ENCODE measurements around the gene FIS1. TPM values are rescaled to one million over a fixed set of nuclear protein-coding genes. Genes with fewer than 3 reads are reported as not detected.
A peak's percentile ranks its signal among the peaks of the same experiment; 100 is the strongest.

Gene FIS1
- total RNA-seq, 1 experiment from 2014 or later, result 200 TPM

DNA sequence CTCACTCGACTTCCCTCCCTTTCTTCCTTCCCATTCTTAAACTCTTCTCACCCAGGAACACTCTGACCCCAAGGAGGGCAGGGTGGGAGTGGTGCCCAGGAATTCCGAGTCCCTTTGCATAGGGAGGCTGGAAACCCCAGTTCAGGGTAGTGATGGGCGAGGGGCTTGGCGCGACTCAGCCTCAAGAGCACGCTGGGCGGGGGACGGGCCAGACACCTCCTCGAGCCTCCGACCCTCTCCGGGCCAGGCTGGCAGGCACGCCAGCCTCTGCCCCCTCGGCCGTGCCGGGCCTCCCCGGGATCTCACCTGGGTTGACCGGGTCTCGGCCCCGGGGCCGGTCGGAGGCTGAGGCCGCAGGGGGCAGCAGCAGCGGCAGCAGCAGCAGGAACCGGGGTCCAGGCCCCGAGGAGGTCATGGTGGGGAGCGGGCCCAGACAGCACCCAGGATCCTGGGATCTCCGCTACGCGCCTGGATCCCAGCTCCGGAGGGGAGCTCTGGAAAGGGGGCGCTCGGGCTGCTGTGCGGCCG lies 28.0 kb downstream of the FIS1 start:
- Histone ChIP-seq H4K20me1 (ENCODE audit: insufficient read depth) (no peaks in the 10 kb centered on the region; the same call in 1 of the 2 replicates), H3K27ac (peak overlapping the region; percentile 80; the same call in 1 of the 2 replicates), H3K36me3 (ENCODE audit: low read depth) (no peaks in the 10 kb centered on the region), H3K27me3 (ENCODE audit: insufficient read depth, low read depth) (no peaks in the 10 kb centered on the region), H3F3A (ENCODE audit: insufficient read depth, low read depth) (no peaks in the 10 kb centered on the region), H3K4me3 (peak overlapping the region; percentile 82), H3K9me3 (ENCODE audit: insufficient read depth, low read depth) (no peaks in the 10 kb centered on the region), H3K9me2 (ENCODE audit: insufficient read depth) (no peaks in the 10 kb centered on the region), H3K4me2 (peak overlapping the region; percentile 83), H3K4me1 (replicated peaks; ENCODE audit: insufficient read depth) (0 out of 2 replicates have a peak, but pooled peaks cover 12% of the 10 kb centered on the region), H2AFZ (peak overlapping the region; percentile 94), H3K79me2 (ENCODE audit: low read depth) (peaks cover 38% of the 10 kb centered on the region)
- BruUV-seq (replicated peaks), result TSS peak; percentile 39
- TF ChIP-seq CTCF (conservative IDR thresholded peaks at IDR 0.05) (no peak; the same call in 1 of the 2 replicates), EZH2 (IDR thresholded peaks at IDR 0.05; ENCODE audit: low read depth) (no peak)
- ChIA-PET POLR2A (ENCODE audit: unreplicated experiment) (interaction anchor here (0.6 to 1.7 kb wide), 6 partner anchors 12 to 789 kb away, joined by 3 to 61 read pairs (median 6); partner anchors contain the start of gene ZCWPW1), CTCF (interaction anchor here (0.6 to 1.7 kb wide), 6 partner anchors 18 to 491 kb away, joined by 3 to 22 read pairs (median 7); partner anchors contain the start of genes FIS1, IFT22 and VGF)
- intact Hi-C loops (cut with micrococcal nuclease; ENCODE audit: unreplicated experiment), result loop anchor here (1.0 kb wide), 1 partner anchor 35 kb away; no protein-coding TSS in a partner anchor
- DNase-seq, result no peak

DNA sequence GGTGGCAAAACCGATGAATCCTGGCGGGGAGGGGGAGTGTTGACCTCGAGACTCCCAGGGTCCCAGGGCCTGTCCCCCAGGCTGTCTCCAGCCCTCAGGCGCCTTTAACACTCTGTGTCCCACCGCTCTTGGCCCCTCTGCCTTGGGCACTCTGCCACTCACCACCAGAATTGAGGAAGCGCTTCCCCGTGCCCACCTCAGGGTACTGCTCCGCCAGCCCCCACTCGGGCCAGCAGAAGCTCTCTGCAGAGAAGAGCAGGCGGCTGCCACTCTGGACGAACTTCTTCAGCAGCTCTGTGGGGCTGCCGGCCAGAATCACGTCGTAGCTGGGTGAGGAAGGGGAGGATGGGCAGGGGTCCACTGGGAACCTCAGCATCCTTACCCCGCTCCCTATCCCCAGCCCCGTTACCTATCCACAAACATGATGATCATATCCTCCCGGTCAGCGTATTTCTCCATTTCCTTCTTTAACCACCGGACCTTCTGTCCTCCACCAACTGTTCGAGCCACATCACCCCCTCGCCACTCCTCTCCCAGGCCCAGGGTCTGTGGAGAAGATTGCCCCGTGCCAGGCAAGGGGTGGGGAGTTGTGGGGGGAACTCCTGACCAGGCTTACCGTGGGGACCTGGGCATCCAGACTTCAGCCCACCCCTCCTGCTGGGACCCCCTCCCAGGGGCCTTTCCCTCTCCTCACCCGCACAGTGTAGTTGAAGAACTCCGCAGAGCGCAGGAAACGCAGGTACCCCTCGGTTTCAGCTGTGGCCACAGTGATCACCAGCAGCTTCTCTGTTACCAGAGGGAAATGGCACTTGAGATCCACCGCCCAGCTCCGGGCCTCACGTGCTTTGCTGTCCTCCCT lies 28.7 kb downstream of the FIS1 start:
- no TSS peak for BruUV-seq (replicated peaks)
- H3K27me3 ChIP-seq (ENCODE audit: insufficient read depth, low read depth), result no peaks in the 10 kb centered on the region
- no peaks in the 10 kb centered on the region for H3K9me2 ChIP-seq (ENCODE audit: insufficient read depth)
- H3K4me1 ChIP-seq (replicated peaks; ENCODE audit: insufficient read depth), result 0 out of 2 replicates have a peak, but pooled peaks cover 12% of the 10 kb centered on the region
- peak in 1 of 2 experiments; percentile 20 for DNase-seq
- peaks cover 33% of the 10 kb centered on the region for H3K79me2 ChIP-seq (ENCODE audit: low read depth)
- ChIA-PET CTCF (interaction anchor here (0.6 kb wide), 1 partner anchor 25 kb away, joined by 4 read pairs; no protein-coding TSS in a partner anchor), POLR2A (ENCODE audit: unreplicated experiment) (interaction anchor here (0.6 kb wide), 1 partner anchor 59 kb away, joined by 7 read pairs; no protein-coding TSS in a partner anchor)
- H3K27ac ChIP-seq, result no peak overlapping the region
- H3K9me3 ChIP-seq (ENCODE audit: insufficient read depth, low read depth), result no peaks in the 10 kb centered on the region
- no peaks in the 10 kb centered on the region for H3F3A ChIP-seq (ENCODE audit: insufficient read depth, low read depth)
- H3K4me3 ChIP-seq, result peak overlapping the region; percentile 82
- peak overlapping the region; percentile 83 for H3K4me2 ChIP-seq
- intact Hi-C loops (cut with micrococcal nuclease; ENCODE audit: unreplicated experiment), result no loop called here
- H4K20me1 ChIP-seq (ENCODE audit: insufficient read depth), result no peaks in the 10 kb centered on the region
- H2AFZ ChIP-seq, result peak overlapping the region; percentile 94
- H3K36me3 ChIP-seq (ENCODE audit: low read depth), result no peaks in the 10 kb centered on the region
- TF ChIP-seq CTCF (conservative IDR thresholded peaks at IDR 0.05), result no peak

GRCh38 chr7:101212014-101212413 lies 32.9 kb downstream of the FIS1 start:
- no peaks in the 10 kb centered on the region for H3F3A ChIP-seq (ENCODE audit: insufficient read depth, low read depth)
- no peak for TF ChIP-seq CTCF (conservative IDR thresholded peaks at IDR 0.05)
- TF ChIP-seq EZH2 (IDR thresholded peaks at IDR 0.05; ENCODE audit: low read depth), result no peak
- no peaks in the 10 kb centered on the region for H3K27me3 ChIP-seq (ENCODE audit: insufficient read depth, low read depth)
- H3K4me2 ChIP-seq, result no peak overlapping the region
- no peaks in the 10 kb centered on the region for H4K20me1 ChIP-seq (ENCODE audit: insufficient read depth)
- no peaks in the 10 kb centered on the region for H3K9me2 ChIP-seq (ENCODE audit: insufficient read depth)
- H3K36me3 ChIP-seq (ENCODE audit: low read depth), result no peaks in the 10 kb centered on the region
- H3K27ac ChIP-seq, result no peak overlapping the region
- ChIA-PET POLR2A (ENCODE audit: unreplicated experiment) (no interaction called here), CTCF (no interaction called here)
- intact Hi-C loops (cut with micrococcal nuclease; ENCODE audit: unreplicated experiment), result no loop called here
- H3K79me2 ChIP-seq (ENCODE audit: low read depth), result peaks cover 12% of the 10 kb centered on the region
- H3K9me3 ChIP-seq (ENCODE audit: insufficient read depth, low read depth), result no peaks in the 10 kb centered on the region
- H2AFZ ChIP-seq, result no peak overlapping the region
- 0 out of 2 replicates have a peak, but pooled peaks cover 6% of the 10 kb centered on the region for H3K4me1 ChIP-seq (replicated peaks; ENCODE audit: insufficient read depth)
- no TSS peak for BruUV-seq (replicated peaks)
- no peak for DNase-seq
- H3K4me3 ChIP-seq, result no peak overlapping the region

Data from PC-9 (cell line).